GM12891 (cell line): ENCODE data around the gene E2F1.
A peak's percentile ranks its signal among the peaks of the same experiment; 100 is the strongest.

ENCODE experiments used
- DNase-seq: peaks from one replicate; pipeline ENCODE4 v3.0.0; 2011; ENCODE audit warnings: low spot score; ENCODE audit not compliant: insufficient read length
- FAIRE-seq: peaks from 2 replicates; lab custom pipeline; 2011; peaks lifted over from hg19 to GRCh38; lab: Jason Lieb, UNC
- PAX5 ChIP-seq: IDR thresholded peaks from 2 replicates; pipeline ENCODE4 v1.6.1; 2011; ENCODE audit warnings: low read length, moderate library complexity, mild to moderate bottlenecking; ENCODE audit not compliant: insufficient read depth, severe bottlenecking
- POLR2A ChIP-seq: IDR thresholded peaks from 2 replicates; pipeline ENCODE4 v1.6.1; 2011; ENCODE audit warnings: low read depth, low read length, control low read depth
- POLR2AphosphoS5 ChIP-seq: IDR thresholded peaks from 2 replicates; pipeline ENCODE4 v1.6.1; 2011; ENCODE audit warnings: low read depth, low read length, control low read depth
- POU2F2 ChIP-seq: IDR thresholded peaks from 2 replicates; pipeline ENCODE4 v1.6.1; 2011; ENCODE audit warnings: low read depth, mild to moderate bottlenecking, control low read depth, low read length, moderate library complexity
- SPI1 ChIP-seq: IDR thresholded peaks from 2 replicates; pipeline ENCODE4 v1.6.1; 2011; ENCODE audit warnings: low read depth, low read length, control low read depth
- TAF1 ChIP-seq: IDR thresholded peaks from 2 replicates; pipeline ENCODE4 v1.6.1; 2011; ENCODE audit warnings: low read depth, low read length, control low read depth

E2F1 gene

DNA sequence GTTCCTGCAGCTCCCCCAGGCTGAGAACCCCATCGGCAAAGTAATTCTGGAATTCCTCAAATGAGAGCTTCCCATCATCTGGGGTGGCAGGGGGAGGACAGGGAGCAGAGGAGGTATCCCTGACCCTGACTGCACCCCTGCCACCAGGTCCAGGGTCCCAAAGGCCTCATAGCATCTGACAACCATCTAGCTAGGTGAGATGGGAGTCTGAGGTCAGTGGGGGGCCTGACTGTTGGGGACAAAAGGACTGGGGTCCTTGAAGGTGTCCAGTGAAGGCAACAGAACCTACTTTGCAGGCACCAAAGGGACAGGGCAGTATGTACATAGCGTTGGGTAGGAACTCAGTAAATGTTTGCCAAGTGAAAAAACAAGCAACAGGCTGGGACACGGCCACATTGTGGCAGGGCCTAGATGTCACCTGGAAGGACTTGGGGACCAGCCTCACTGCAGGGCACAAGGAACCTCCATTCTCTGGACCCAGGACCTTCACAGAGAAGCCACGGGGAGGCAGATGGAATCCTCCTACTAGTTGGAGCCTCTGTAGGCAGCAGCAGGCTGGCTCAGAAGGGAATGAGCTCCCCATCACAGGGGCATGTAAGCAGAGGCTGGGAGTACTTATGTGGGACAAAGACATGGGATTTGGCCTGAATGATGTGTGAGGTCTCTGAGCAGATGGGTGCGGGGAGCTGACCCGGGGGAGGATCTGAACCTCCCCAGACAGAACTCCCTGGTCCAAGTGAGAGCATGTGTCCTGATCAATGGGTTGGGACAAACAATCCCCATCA is 15.3 kb downstream of the E2F1 start:
- FAIRE-seq (no peak), DNase-seq (no peak)
- TF ChIP-seq POLR2A (no peak), POLR2AphosphoS5 (no peak), PAX5 (no peak), SPI1 (no peak), POU2F2 (no peak), TAF1 (no peak)

DNA sequence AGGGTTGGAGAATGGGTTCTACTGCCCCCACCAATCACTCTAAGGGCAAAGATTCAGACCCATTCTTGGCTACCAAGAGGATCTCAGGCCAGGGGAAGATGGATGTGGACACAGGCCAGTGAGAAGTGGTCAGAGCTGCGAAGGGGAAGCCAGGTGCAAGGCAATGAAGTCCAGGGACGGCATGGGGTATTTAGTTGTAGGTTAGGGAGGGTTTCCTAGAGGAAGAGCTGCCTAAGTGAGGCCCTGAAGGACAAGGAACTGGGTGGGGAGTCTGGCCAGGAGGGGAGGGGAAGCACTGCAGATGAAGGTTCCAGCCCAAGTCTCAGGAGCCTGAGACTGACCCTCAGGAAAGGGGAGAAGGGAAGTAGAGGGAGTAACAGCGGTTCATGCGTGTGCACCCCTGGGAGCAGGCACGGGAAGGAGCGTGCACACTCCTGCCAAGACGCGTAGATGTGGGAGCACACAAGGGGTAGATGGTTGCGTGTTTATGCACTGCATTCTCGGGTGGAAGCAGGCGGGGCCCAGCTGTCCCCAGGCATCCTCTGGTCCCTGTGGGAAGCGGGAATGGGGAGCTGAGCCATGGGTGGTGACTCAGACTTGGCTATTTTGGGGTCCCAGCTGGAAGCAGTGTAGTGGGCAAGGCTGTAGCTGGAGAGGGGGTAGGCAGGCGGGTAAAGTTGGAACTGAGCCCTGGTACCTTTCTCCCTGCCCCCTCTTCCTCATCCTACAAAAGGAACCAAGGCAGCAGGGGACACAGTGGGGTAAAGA is 16.1 kb downstream of the E2F1 start:
- no peak for FAIRE-seq
- TF ChIP-seq SPI1 (no peak), TAF1 (no peak), POLR2AphosphoS5 (no peak), POU2F2 (no peak), PAX5 (no peak), POLR2A (no peak)
- no peak for DNase-seq

DNA sequence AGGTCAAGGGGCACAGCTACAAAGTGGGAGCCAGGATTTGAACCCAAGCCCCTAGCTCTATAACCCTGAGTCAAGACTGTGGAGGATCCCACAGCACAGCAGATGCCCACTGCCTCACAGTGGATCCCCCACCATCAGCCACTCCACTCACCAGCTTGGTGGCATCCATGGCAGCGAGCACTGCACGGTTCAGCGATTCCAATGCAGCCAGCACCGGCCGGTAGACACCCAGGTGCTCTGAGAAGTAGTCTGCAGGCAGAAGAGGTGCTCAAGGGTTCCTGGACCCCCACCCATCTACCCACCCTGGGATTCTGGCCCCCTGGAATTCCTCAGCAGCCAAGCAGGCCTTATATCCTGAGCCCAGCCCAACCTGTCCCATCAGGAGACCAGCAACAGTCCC is 17.0 kb downstream of the E2F1 start:
- FAIRE-seq (no peak), DNase-seq (no peak)
- no peak for TF ChIP-seq POLR2A
- no peak for TF ChIP-seq TAF1
- no peak for TF ChIP-seq POLR2AphosphoS5
- TF ChIP-seq SPI1, result no peak
- TF ChIP-seq POU2F2, result no peak
- peak; percentile 39 for TF ChIP-seq PAX5

DNA sequence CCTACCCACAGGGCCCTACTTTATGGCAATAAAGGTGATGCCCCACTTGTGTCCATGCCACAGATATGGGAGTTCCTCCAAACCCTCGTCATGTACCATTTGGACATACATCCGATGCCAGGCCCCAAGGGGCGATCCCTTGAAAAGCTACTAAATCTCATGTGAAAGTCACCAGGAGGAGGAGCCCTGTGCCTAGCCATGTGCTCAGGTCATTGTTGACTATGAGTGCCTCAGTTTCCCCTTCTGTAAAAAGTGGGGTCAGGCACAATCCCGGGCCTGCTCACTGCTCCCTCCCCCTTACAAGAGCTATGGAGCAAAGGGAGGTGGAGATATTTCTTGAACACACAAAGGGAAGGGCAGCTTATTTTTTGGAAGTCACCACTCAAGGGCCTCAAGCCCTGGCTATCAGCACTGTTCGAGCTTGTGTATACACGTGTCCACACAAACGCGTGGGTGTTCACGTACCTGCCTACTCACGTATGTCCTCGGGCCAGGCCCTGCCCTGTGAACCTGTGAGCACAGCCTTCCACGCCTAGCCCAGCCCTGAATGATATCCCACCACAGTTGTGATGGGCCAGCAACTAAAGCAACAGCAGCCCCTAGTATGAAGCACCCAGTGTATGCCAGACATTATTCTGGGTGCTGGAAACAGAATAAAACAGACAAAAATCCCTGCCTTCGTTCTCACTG is 17.6 kb downstream of the E2F1 start:
- TF ChIP-seq SPI1, result no peak
- no peak for TF ChIP-seq POLR2A
- TF ChIP-seq POLR2AphosphoS5, result no peak
- TF ChIP-seq PAX5, result no peak
- no peak for TF ChIP-seq TAF1
- TF ChIP-seq POU2F2, result no peak
- FAIRE-seq (no peak), DNase-seq (no peak)

GRCh38 chr20:33667676-33668465 is 18.3 kb downstream of the E2F1 start:
- FAIRE-seq (peak; percentile 92), DNase-seq (peak; percentile 83)
- TF ChIP-seq SPI1 (no peak), PAX5 (no peak), POLR2AphosphoS5 (no peak), POU2F2 (no peak), TAF1 (no peak), POLR2A (no peak)

DNA sequence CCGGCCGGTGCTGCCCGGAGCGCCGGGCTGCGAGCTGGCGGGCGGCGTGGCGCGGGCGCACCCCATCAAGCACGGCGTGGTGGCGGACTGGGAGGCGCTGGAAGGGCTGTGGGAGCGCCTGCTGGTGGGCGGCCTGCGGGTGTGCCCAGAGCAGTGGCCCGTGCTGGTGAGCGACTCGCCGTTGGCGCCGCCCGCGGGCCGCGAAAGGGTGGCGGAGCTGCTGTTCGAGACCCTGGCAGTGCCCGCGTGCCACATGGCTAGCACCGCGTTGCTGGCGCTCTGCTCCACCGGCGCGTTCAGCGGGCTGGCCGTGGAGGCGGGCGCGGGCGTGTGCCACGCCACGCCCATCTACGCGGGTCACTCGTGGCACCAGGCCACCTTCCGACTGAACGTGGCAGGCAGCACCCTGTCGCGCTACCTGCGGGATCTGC is 18.9 kb downstream of the E2F1 start:
- no peak for FAIRE-seq
- no peak for DNase-seq
- no peak for TF ChIP-seq POU2F2
- no peak for TF ChIP-seq PAX5
- TF ChIP-seq SPI1, result no peak
- TF ChIP-seq TAF1, result no peak
- no peak; the same call in 1 of the 2 replicates for TF ChIP-seq POLR2A
- no peak for TF ChIP-seq POLR2AphosphoS5

GRCh38 chr20:33666293-33667244 is 19.6 kb downstream of the E2F1 start, which contains the start of gene ACTL10:
Gene ACTL10 (plus strand): TSS chr20:33666943. CDS start chr20:33667498, 555 bp downstream.
- FAIRE-seq (peak; percentile 84), DNase-seq (peak; percentile 96)
- TF ChIP-seq POLR2A (peak; percentile 52; the same call in 1 of the 2 replicates), TAF1 (peak; percentile 57; the same call in 1 of the 2 replicates), SPI1 (no peak), POLR2AphosphoS5 (peak; percentile 47; the same call in 1 of the 2 replicates)

DNA sequence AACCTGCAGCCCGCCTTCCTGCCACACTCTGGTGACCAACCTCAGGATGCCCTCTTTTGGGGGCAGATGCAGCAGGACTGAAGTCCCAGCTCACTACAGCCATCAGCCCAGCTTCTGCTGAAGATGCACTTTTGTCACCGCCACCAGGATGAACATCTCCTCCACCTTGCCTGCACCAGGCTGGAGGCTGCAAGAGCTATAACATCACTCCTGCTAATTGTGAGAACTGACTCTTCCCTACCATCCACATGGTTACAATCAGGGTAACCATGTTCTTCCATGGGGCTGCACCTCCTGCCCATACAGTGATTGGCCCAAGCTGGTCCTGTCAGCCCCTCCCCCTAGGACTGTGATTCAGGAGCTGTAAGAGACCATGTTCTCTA is 21.4 kb downstream of the E2F1 start:
- no peak for FAIRE-seq
- TF ChIP-seq POLR2AphosphoS5 (no peak), POLR2A (no peak), POU2F2 (no peak), SPI1 (no peak), TAF1 (no peak), PAX5 (no peak)

More for the DNA sequence above, 21.4 kb downstream of the E2F1 start:
- no peak for DNase-seq
